Loucy (cell line): ENCODE data around the gene SPOP.

Source experiments
- H2AFZ ChIP-seq: fragments of 200-600 bp; sonication (generic); 2 replicates; pipeline ENCODE4 v1.6.0; 2016; ENCODE audit warnings: antibody characterized with exemption, mild to moderate bottlenecking, low read length, moderate library complexity
- H3F3A ChIP-seq: fragments of 200-600 bp; 2 replicates; pipeline ENCODE4 v1.6.0; 2016; ENCODE audit warnings: antibody characterized with exemption, low read depth, mild to moderate bottlenecking
- H3K27me3 ChIP-seq: fragments of 200-600 bp; sonication (generic); 2 replicates; pipeline ENCODE4 v1.6.1; 2014; ENCODE audit warnings: low read length, mild to moderate bottlenecking; ENCODE audit not compliant: insufficient read depth, poor library complexity, severe bottlenecking
- H3K36me3 ChIP-seq: fragments of 200-600 bp; sonication (generic); 2 replicates; pipeline ENCODE4 v1.6.1; 2016; ENCODE audit warnings: low read length; ENCODE audit not compliant: insufficient read depth
- H3K4me1 ChIP-seq: fragments of 200-600 bp; sonication (generic); 2 replicates; pipeline ENCODE4 v1.5.1; 2014; ENCODE audit warnings: low read length, mild to moderate bottlenecking; ENCODE audit not compliant: insufficient read depth, poor library complexity, severe bottlenecking
- H3K4me2 ChIP-seq: fragments of 200-600 bp; sonication (generic); 2 replicates; pipeline ENCODE4 v1.6.0; 2014; ENCODE audit warnings: antibody characterized with exemption, low read length, low read depth, mild to moderate bottlenecking; ENCODE audit not compliant: poor library complexity, severe bottlenecking
- H3K4me3 ChIP-seq: fragments of 200-600 bp; sonication (generic); 2 replicates; pipeline ENCODE4 v1.5.1; 2014; ENCODE audit warnings: low read length, mild to moderate bottlenecking, mixed read lengths; ENCODE audit not compliant: poor library complexity, severe bottlenecking
- H3K79me2 ChIP-seq: fragments of 200-600 bp; sonication (generic); 2 replicates; pipeline ENCODE4 v1.6.1; 2014; ENCODE audit warnings: low read length; ENCODE audit not compliant: insufficient read depth
- H3K9ac ChIP-seq: fragments of 200-600 bp; sonication (generic); 2 replicates; pipeline ENCODE4 v1.6.0; 2014; ENCODE audit warnings: mild to moderate bottlenecking, low read depth, low read length, moderate library complexity; ENCODE audit not compliant: poor library complexity, severe bottlenecking
- H3K9me2 ChIP-seq: fragments of 200-600 bp; sonication (generic); replicated peaks from 2 replicates; pipeline ENCODE4 v1.6.1; 2016; ENCODE audit warnings: low read depth, low read length, mixed read lengths
- H3K9me3 ChIP-seq: fragments of 200-600 bp; sonication (generic); 2 replicates; pipeline ENCODE4 v1.6.1; 2014; ENCODE audit warnings: mild to moderate bottlenecking, antibody characterized with exemption, low read length, low read depth; ENCODE audit not compliant: insufficient read depth
- H4K20me1 ChIP-seq: fragments of 200-600 bp; sonication (generic); 2 replicates; pipeline ENCODE4 v1.6.0; 2014; ENCODE audit warnings: antibody characterized with exemption, low read length, mild to moderate bottlenecking; ENCODE audit not compliant: insufficient read depth, poor library complexity, severe bottlenecking
- EZH2phosphoT487 ChIP-seq: fragments of 200-600 bp; IDR thresholded peaks from 2 replicates; pipeline ENCODE4 v1.6.1; 2018; ENCODE audit warnings: antibody characterized with exemption, mild to moderate bottlenecking, moderate library complexity, borderline replicate concordance
- TF ChIP-seq, protein P1 (sequence below): fragments of 200-600 bp; sonication (generic); conservative IDR thresholded peaks from 2 replicates; pipeline ENCODE4 v1.5.1; 2014; ENCODE audit warnings: mild to moderate bottlenecking, antibody characterized with exemption, low read length

Gene SPOP

GRCh38 chr17:49716668-49717364 lies 38.9 kb upstream of the SPOP start:
- no peaks in the 10 kb centered on the region for H3K9me2 ChIP-seq
- H3F3A ChIP-seq, result peaks cover 5% of the 10 kb centered on the region; the same call in 1 of the 2 replicates
- H4K20me1 ChIP-seq, result peaks cover 20% of the 10 kb centered on the region
- no peak for TF ChIP-seq EZH2phosphoT487
- TF ChIP-seq, protein P1, sequence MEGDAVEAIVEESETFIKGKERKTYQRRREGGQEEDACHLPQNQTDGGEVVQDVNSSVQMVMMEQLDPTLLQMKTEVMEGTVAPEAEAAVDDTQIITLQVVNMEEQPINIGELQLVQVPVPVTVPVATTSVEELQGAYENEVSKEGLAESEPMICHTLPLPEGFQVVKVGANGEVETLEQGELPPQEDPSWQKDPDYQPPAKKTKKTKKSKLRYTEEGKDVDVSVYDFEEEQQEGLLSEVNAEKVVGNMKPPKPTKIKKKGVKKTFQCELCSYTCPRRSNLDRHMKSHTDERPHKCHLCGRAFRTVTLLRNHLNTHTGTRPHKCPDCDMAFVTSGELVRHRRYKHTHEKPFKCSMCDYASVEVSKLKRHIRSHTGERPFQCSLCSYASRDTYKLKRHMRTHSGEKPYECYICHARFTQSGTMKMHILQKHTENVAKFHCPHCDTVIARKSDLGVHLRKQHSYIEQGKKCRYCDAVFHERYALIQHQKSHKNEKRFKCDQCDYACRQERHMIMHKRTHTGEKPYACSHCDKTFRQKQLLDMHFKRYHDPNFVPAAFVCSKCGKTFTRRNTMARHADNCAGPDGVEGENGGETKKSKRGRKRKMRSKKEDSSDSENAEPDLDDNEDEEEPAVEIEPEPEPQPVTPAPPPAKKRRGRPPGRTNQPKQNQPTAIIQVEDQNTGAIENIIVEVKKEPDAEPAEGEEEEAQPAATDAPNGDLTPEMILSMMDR, result no peak
- no peak overlapping the region for H3K9ac ChIP-seq
- no peak overlapping the region for H2AFZ ChIP-seq
- no peaks in the 10 kb centered on the region for H3K9me3 ChIP-seq
- no peak overlapping the region for H3K4me2 ChIP-seq
- no peak overlapping the region for H3K4me3 ChIP-seq
- peaks cover 7% of the 10 kb centered on the region; the same call in 1 of the 2 replicates for H3K79me2 ChIP-seq
- H3K36me3 ChIP-seq, result peaks cover 99% of the 10 kb centered on the region
- H3K4me1 ChIP-seq, result no peaks in the 10 kb centered on the region
- no peaks in the 10 kb centered on the region for H3K27me3 ChIP-seq

- Histone ChIP-seq H3K79me2 (no peaks in the 10 kb centered on the region), H3K9me2 (no peaks in the 10 kb centered on the region), H3F3A (peaks cover 5% of the 10 kb centered on the region; the same call in 1 of the 2 replicates), H4K20me1 (peaks cover 16% of the 10 kb centered on the region), H3K27me3 (no peaks in the 10 kb centered on the region), H3K36me3 (peaks cover 98% of the 10 kb centered on the region), H3K4me2 (no peak overlapping the region), H3K9ac (no peak overlapping the region), H3K9me3 (no peaks in the 10 kb centered on the region), H3K4me1 (no peaks in the 10 kb centered on the region), H2AFZ (no peak overlapping the region), H3K4me3 (no peak overlapping the region)
- TF ChIP-seq, protein P1, result no peak
- TF ChIP-seq EZH2phosphoT487, result no peak
Observed at GRCh38 chr17:49715717-49716279, 37.9 kb upstream of the SPOP start.

DNA sequence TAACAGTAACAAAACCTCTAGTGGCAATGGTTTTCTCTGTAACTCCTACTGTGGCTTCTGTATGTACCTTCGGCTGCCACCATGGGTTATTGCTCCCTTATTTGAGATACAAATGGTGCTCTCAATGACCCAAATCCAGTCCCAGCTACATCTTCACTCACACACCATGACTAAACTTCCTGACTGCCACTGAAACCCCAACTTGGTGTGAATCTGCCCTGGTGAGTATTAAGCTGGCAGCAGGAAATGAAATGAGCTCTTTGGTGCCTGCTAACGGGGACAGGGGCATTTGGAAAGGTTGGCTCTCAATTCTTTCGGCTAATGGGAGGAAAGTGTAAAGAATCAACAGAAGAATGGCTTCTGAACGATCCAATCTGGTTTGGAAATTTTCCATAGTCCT lies 37.3 kb upstream of the SPOP start:
- Histone ChIP-seq H3K27me3 (no peaks in the 10 kb centered on the region), H3K36me3 (peaks cover 98% of the 10 kb centered on the region), H3K4me2 (no peak overlapping the region)

More for the DNA sequence above, 37.3 kb upstream of the SPOP start:
- H4K20me1 ChIP-seq, result peaks cover 12% of the 10 kb centered on the region
- no peaks in the 10 kb centered on the region for H3K79me2 ChIP-seq
- H2AFZ ChIP-seq, result no peak overlapping the region
- no peak overlapping the region for H3K4me3 ChIP-seq
- no peaks in the 10 kb centered on the region for H3K9me3 ChIP-seq
- no peaks in the 10 kb centered on the region for H3K4me1 ChIP-seq
- TF ChIP-seq, protein P1, result no peak
- no peak for TF ChIP-seq EZH2phosphoT487
- no peak overlapping the region for H3K9ac ChIP-seq
- peaks cover 5% of the 10 kb centered on the region; the same call in 1 of the 2 replicates for H3F3A ChIP-seq
- H3K9me2 ChIP-seq, result no peaks in the 10 kb centered on the region
